H1 (cell line): Measurements from ENCODE around the gene RTN4RL2.
A peak's percentile ranks its signal among the peaks of the same experiment; 100 is the strongest.

Experiments
- CHD1 ChIP-seq: IDR thresholded peaks from 2 replicates; pipeline ENCODE4 v1.6.1; 2012; ENCODE audit warnings: low read depth, low read length, improper control_type of control experiment
- CHD2 ChIP-seq: IDR thresholded peaks from 2 replicates; pipeline ENCODE4 v1.6.1; 2012; ENCODE audit warnings: low read length, improper control_type of control experiment
- CREB1 ChIP-seq: IDR thresholded peaks from 2 replicates; pipeline ENCODE4 v1.6.1; 2012; ENCODE audit warnings: inconsistent platforms
- EGR1 ChIP-seq: IDR thresholded peaks from 2 replicates; pipeline ENCODE4 v1.6.1; 2011; ENCODE audit warnings: low read depth, low read length, borderline replicate concordance
- EZH2 ChIP-seq: fragments of 200-600 bp; sonication (generic); IDR thresholded peaks from 2 replicates; pipeline ENCODE4 v1.7.1; 2012; ENCODE audit warnings: low read depth, mild to moderate bottlenecking, moderate library complexity, low read length, inconsistent platforms; ENCODE audit not compliant: severe bottlenecking
- JUN ChIP-seq: IDR thresholded peaks from 2 replicates; pipeline ENCODE4 v1.6.1; 2011; ENCODE audit warnings: low read depth, mild to moderate bottlenecking, improper control_type of control experiment, low read length
- POLR2A ChIP-seq, 2 experiments: IDR thresholded peaks; 1 replicate in 1 of 2; 2 replicates in 1 of 2; pipeline ENCODE4 v1.6.1; 2011; ENCODE audit warnings: low read depth in 2 of 2, low read length in 2 of 2, mild to moderate bottlenecking in 2 of 2; ENCODE audit errors: control extremely low read depth in 1 of 2
- POLR2AphosphoS5 ChIP-seq: IDR thresholded peaks from 2 replicates; pipeline ENCODE4 v1.6.1; 2011; ENCODE audit warnings: low read depth, low read length
- RAD21 ChIP-seq, 2 experiments: IDR thresholded peaks in 1 of 2; conservative IDR thresholded peaks in 1 of 2; 2 replicates each; pipeline ENCODE4 v1.6.1; 2011; ENCODE audit warnings: low read depth in 2 of 2, low read length in 2 of 2, improper control_type of control experiment in 1 of 2, inconsistent platforms in 1 of 2, mild to moderate bottlenecking in 1 of 2, moderate library complexity in 1 of 2
- RFX5 ChIP-seq: IDR thresholded peaks from 2 replicates; pipeline ENCODE4 v1.6.1; 2011; ENCODE audit warnings: low read depth, low read length, improper control_type of control experiment, borderline replicate concordance
- RNF2 ChIP-seq: fragments of 200-900, 300-1000 bp; sonication (generic); IDR thresholded peaks from 2 replicates; pipeline ENCODE4 v1.7.1; 2016; ENCODE audit warnings: borderline replicate concordance, low read depth, mild to moderate bottlenecking, antibody characterized with exemption, low read length; ENCODE audit not compliant: poor library complexity, severe bottlenecking; ENCODE audit errors: missing control alignments
- TAF1 ChIP-seq: IDR thresholded peaks from 2 replicates; pipeline ENCODE4 v1.6.1; 2011; ENCODE audit warnings: mild to moderate bottlenecking, low read depth, low read length
- TF ChIP-seq, protein P1 (sequence below): IDR thresholded peaks from 2 replicates; pipeline ENCODE4 v1.6.1; 2012; ENCODE audit warnings: low read length, inconsistent platforms
- TF ChIP-seq, protein P2 (sequence below), 3 experiments: IDR thresholded peaks; 1 replicate in 2 of 3; 2 replicates in 1 of 3; pipeline versions ENCODE4 v1.5.1 to v1.6.1; 2011; ENCODE audit warnings: low read length in 3 of 3, mild to moderate bottlenecking in 3 of 3, inconsistent platforms in 2 of 3, low read depth in 1 of 3, moderate library complexity in 1 of 3; ENCODE audit not compliant: insufficient read depth in 1 of 3; ENCODE audit errors: control extremely low read depth in 1 of 3

DNA sequence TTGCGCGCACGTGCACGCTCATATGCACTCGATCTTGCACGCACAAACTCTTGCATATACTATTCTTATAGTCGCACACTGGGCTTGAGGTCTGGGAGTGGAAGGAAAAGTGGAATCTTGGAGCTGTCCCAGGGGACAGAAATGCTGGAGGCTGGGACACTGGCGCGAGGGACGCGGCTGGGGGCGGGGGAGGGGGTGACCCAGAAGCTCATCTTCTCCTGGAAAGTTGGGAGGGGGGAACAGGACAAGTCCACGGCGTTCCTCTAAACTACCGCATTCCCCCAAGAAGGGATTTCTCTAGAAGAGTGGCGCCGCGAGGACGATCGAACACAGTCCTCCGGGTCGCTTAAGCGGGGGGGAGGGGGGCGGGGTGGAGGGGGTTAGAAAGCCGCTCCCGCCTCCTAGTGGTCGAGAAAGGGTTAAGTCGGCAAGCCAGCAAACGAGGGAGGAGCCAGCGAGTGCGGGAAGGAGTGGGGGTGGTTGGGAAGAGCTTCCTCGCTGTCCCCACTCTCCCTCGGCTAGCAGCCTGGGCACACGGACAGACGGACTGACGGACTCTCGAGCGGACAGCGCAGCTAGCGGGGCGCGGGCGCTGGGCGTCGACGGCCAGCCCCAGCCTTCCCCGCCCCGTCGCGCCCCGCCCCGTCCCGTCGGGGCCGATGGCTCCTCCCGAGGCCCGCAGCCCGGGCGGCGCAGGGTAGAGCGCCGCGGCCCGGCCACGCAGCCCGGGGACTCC is at the start of gene RTN4RL2:
- TF ChIP-seq TAF1 (peak; percentile 55; the same call in 1 of the 2 replicates), POLR2A (IDR thresholded peaks at IDR 0.05; ENCODE audit: control extremely low read depth in 1 of 2, low read depth in 2 of 2, low read length in 2 of 2) (no peak), POLR2AphosphoS5 (peak; percentile 44; the same call in 1 of the 2 replicates), RAD21 (IDR thresholded peaks at IDR 0.05 in 1 of 2, conservative IDR thresholded peaks at IDR 0.05 in 1 of 2; ENCODE audit: low read depth in 2 of 2, low read length in 2 of 2) (no peak), RFX5 (no peak), EZH2 (no peak), CREB1 (no peak), JUN (no peak), CHD2 (no peak), EGR1 (no peak), CHD1 (no peak), RNF2 (peak; percentile 34)
- TF ChIP-seq, protein P1, sequence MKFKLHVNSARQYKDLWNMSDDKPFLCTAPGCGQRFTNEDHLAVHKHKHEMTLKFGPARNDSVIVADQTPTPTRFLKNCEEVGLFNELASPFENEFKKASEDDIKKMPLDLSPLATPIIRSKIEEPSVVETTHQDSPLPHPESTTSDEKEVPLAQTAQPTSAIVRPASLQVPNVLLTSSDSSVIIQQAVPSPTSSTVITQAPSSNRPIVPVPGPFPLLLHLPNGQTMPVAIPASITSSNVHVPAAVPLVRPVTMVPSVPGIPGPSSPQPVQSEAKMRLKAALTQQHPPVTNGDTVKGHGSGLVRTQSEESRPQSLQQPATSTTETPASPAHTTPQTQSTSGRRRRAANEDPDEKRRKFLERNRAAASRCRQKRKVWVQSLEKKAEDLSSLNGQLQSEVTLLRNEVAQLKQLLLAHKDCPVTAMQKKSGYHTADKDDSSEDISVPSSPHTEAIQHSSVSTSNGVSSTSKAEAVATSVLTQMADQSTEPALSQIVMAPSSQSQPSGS = no peak
- TF ChIP-seq, protein P2, sequence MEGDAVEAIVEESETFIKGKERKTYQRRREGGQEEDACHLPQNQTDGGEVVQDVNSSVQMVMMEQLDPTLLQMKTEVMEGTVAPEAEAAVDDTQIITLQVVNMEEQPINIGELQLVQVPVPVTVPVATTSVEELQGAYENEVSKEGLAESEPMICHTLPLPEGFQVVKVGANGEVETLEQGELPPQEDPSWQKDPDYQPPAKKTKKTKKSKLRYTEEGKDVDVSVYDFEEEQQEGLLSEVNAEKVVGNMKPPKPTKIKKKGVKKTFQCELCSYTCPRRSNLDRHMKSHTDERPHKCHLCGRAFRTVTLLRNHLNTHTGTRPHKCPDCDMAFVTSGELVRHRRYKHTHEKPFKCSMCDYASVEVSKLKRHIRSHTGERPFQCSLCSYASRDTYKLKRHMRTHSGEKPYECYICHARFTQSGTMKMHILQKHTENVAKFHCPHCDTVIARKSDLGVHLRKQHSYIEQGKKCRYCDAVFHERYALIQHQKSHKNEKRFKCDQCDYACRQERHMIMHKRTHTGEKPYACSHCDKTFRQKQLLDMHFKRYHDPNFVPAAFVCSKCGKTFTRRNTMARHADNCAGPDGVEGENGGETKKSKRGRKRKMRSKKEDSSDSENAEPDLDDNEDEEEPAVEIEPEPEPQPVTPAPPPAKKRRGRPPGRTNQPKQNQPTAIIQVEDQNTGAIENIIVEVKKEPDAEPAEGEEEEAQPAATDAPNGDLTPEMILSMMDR (IDR thresholded peaks at IDR 0.05; ENCODE audit: control extremely low read depth in 1 of 3, insufficient read depth in 1 of 3, low read depth in 1 of 3, low read length in 3 of 3) = peak; percentile 40 to 51 (median 40)
